Heart right ventricle (tissue), 16 donors: ENCODE measurements around the gene NOP16. TPM values are rescaled to one million over a fixed set of nuclear protein-coding genes. Genes with fewer than 3 reads are reported as not detected.

Experiments used
- ATAC-seq, 8 donors: fragments of 200-7000 bp; cut with Tn5 transposase; one replicate each; pipeline ENCODE4 v1.9.1; 2020; ENCODE audit warnings: mild to moderate bottlenecking in 8 of 8, moderate library complexity in 8 of 8, moderate number of reproducible peaks in 1 of 8
- DNase-seq, 2 donors: peaks; one replicate each; pipeline ENCODE4 v3.0.0-alpha.2; 2020
- H3K27ac ChIP-seq, 10 donors: fragments of 200-600 bp; sonication (generic) in 2 of 10; one replicate each; pipeline versions ENCODE4 v1.5.0 to v1.8.0; 2020 to 2022; ENCODE audit warnings: mild to moderate bottlenecking in 3 of 10
- H3K27me3 ChIP-seq, 7 donors: fragments of 200-600 bp; one replicate each; pipeline ENCODE4 v1.8.0; 2021 to 2022; ENCODE audit warnings: mild to moderate bottlenecking in 2 of 7
- H3K36me3 ChIP-seq, 9 donors: fragments of 200-600 bp; sonication (generic) in 1 of 9; one replicate each; pipeline versions ENCODE4 v1.5.0 to v1.8.0; 2020 to 2022; ENCODE audit warnings: mild to moderate bottlenecking in 2 of 9
- H3K4me1 ChIP-seq, 9 donors: fragments of 200-600 bp; sonication (generic) in 1 of 9; one replicate each; pipeline versions ENCODE4 v1.5.0 to v1.8.0; 2020 to 2022; ENCODE audit warnings: mild to moderate bottlenecking in 4 of 9
- H3K4me3 ChIP-seq, 10 donors: fragments of 200-600 bp; sonication (generic) in 2 of 10; one replicate each; pipeline versions ENCODE4 v1.5.0 to v1.8.0; 2020 to 2022; ENCODE audit warnings: mild to moderate bottlenecking in 7 of 10, moderate library complexity in 2 of 10
- H3K9me3 ChIP-seq, 11 donors: fragments of 200-600 bp in 10 of 11; sonication (generic) in 2 of 11; one replicate each; pipeline versions ENCODE4 v1.5.0 to v1.8.0; 2013 to 2022; ENCODE audit warnings: mild to moderate bottlenecking in 2 of 11, control low read depth in 1 of 11, moderate library complexity in 1 of 11
- WGBS, 2 donors: extraction: QIAGEN DNeasy Blood & Tissue Kit; methylation state at CpG; one replicate each; pipeline ENCODE4 v1.1.7; 2013; ENCODE audit warnings: inconsistent platforms in 1 of 2; 5-methylcytosine and 5-hydroxymethylcytosine counted together
- intact Hi-C, 10 donors: fragments of 100-400 bp; cut with DNase I; formaldehyde crosslinking; loops; one replicate each; pipeline versions ENCODE4 v1.11.1 to v1.14.2; 2022
- polyA plus RNA-seq, 2 donors: library from polyadenylated mRNA; stranded (reverse); fragments of 200-250 nt; gene quantifications; one replicate each; pipeline ENCODE4 v1.2.3, GENCODE V29; 2013
- total RNA-seq, 10 donors: library from RNA; stranded (reverse); fragmentation: NEBNext Ultra II Directional in 3 of 10; extraction: Animal tissue kit (Norgen Biotek cat#: 25700) in 3 of 10; gene quantifications; one replicate each; pipeline versions ENCODE4 v1.2.1 to v1.2.4, GENCODE V29; 2021 to 2023
- TF ChIP-seq, protein P1 (sequence below), 9 donors: fragments of 200-600 bp; sonication (generic) in 2 of 9; IDR thresholded peaks; one replicate each; pipeline versions ENCODE4 v1.5.0 to v1.8.0; 2021 to 2022; ENCODE audit warnings: antibody characterized with exemption in 9 of 9, mild to moderate bottlenecking in 5 of 9, moderate library complexity in 1 of 9
- donor health status: Arrhythmogenic right ventricular cardiomyopathy.
- donor health status: ischemic (EF 13 %, LVEDD 7.1; RV severe dilation, severe dysfunction).
- donor health status: healthy with polysubstance abuse.
- donor health status: DM: no; HTN: yes; CAD: no.
- donor health status: DM: no; HTN: no; CAD: no.
- donor health status: ischemic (EF 25% LVEDD 6.9; RV normal size, moderate dysfunction).
- donor health status: ischemic (EF 25% LVEDD 5.7; RV mildly dilated, moderate dysfunction).
- donor health status: healthy.
- donor health status: DM: yes; HTN: yes; CAD: no.
- donor health status: Ischemic cardiomyopathy.
- donor health status: ischemic (EF 35%, LVEDD 5.7; RV mildly dilated, moderate dysfunction).
- donor health status: nonischemic (EF 11% LVEDD 7.7; RV severe dilation, severe dysfunction).
- donor health status: DM: yes; HTN: yes; CAD: no.
- donor health status: PGD.
- donor health status: ischemic (EF 29% LVEDD 5.4; RV normal size, mild dysfunction).
- donor health status: nonischemic (EF 23%, LVEDD 6.1; RV moderate dilation, normal function).

NOP16 gene
- total and polyA plus RNA-seq, 12 donors: 11.3 to 84.0 (median 19.1) TPM

DNA sequence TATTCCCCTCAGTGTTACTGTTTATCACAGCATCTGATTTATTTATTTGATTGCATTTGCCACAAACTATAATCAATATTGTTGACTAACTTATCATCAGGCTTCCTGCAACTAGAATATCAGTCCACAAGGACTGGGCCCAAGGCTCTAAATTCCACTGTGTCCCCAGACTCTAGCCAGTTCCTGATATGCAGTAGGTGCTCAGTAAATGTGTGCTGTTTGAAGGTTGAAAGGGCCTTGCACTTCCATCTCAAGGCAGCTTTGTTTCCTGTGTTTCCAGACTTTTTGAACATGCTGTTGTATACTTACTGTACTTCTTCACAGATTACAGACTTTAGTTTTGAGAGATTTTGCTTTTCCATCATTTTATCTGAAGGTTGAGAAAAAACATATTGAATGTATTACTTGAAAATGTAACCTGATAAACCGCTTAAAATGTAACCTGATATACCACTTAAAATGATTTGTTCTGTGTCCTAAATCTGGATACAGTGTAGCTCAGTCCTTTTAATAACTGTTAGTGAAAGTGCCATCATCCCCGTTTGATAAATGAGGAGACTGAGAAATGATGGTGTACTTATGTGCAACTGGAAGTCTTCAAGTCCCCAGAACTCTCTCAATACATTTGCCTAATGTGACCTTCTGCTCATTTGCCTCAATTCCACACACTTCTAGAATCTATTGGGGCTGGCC, 45.5 kb downstream of the NOP16 start:
- Histone ChIP-seq H3K27me3 (no peaks in the 10 kb centered on the region), H3K4me1 (no peaks in the 10 kb centered on the region), H3K9me3 (no peaks in the 10 kb centered on the region), H3K36me3 (peaks cover 0 to 55% (median 30%) of the 10 kb centered on the region in 9 donors), H3K27ac (no peak overlapping the region), H3K4me3 (no peak overlapping the region)
- TF ChIP-seq, protein P1, sequence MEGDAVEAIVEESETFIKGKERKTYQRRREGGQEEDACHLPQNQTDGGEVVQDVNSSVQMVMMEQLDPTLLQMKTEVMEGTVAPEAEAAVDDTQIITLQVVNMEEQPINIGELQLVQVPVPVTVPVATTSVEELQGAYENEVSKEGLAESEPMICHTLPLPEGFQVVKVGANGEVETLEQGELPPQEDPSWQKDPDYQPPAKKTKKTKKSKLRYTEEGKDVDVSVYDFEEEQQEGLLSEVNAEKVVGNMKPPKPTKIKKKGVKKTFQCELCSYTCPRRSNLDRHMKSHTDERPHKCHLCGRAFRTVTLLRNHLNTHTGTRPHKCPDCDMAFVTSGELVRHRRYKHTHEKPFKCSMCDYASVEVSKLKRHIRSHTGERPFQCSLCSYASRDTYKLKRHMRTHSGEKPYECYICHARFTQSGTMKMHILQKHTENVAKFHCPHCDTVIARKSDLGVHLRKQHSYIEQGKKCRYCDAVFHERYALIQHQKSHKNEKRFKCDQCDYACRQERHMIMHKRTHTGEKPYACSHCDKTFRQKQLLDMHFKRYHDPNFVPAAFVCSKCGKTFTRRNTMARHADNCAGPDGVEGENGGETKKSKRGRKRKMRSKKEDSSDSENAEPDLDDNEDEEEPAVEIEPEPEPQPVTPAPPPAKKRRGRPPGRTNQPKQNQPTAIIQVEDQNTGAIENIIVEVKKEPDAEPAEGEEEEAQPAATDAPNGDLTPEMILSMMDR (IDR thresholded peaks at IDR 0.05): no peak
- WGBS, 2 donors: 54 to 55% methylated on average over 2 of the region's 2 CpGs
- ATAC-seq (no peak), DNase-seq (no peak)
- intact Hi-C loops: no loop called here

DNA sequence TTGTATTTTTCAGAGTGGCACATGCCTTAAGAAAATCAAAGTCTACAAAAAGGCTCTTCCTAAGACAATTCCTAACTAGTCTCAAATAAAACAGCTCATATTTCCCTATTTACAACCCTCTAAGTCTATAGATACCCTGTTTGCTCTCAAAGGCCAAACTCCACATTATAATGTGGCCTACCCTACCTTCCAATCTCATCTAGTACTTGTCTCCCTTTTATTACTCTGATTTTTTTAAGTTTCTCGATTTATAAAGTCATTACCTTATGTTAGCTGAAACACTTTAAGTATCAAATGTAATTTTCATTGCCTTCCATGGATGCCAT, 46.3 kb downstream of the NOP16 start:
- ATAC-seq (no peak), DNase-seq (no peak)
- Histone ChIP-seq H3K4me3 (no peak overlapping the region), H3K36me3 (peaks cover 0 to 55% (median 22%) of the 10 kb centered on the region in 9 donors), H3K4me1 (no peaks in the 10 kb centered on the region), H3K27ac (no peak overlapping the region), H3K9me3 (no peaks in the 10 kb centered on the region), H3K27me3 (no peaks in the 10 kb centered on the region)
- whole genome bisulfite sequencing, 2 donors: 98 to 99% methylated on average over 1 of the region's 1 CpG
- intact Hi-C loops: no loop called here
- TF ChIP-seq, protein P1 (IDR thresholded peaks at IDR 0.05): no peak

DNA sequence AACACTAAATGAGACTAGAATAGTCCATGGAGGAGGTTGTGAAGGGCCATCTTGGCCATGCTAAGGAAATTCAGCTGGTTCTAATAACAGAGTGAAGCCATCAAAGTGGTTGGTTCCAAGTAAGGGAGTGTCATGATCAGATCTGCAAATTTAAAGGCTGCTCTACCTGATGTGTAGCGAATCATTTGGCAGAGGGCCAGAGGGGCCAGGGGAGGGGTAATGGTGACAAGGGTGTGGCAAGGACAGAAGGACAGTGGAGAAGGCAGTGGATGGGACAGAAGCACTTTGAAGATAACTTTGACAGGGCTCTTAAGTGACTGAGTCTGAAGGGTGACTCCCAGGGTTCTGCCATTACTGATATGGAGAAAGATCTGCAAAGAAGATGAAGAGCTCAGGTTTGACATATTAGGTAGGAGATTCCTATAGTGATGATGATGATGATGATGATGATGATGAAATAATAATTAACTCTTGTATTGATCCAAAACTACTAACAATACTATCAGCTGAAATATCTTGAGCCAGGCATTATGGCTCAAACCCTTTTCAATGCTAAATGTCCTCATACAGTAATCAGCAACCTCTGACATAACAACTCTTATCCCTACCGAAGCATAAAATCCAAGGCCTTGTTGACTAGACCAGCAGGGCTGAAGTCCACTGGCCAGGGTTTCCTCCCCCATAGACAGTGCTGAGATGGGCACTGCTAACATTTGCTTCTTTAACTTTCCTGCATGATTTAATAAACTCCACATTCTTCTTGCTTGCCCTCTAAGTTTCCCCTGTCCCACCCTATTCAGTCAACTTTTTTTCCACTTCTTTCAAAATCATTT, 46.9 kb downstream of the NOP16 start:
- H3K27ac ChIP-seq: no peak overlapping the region
- no peak overlapping the region for H3K4me3 ChIP-seq
- no peak for ATAC-seq
- 95 to 98% methylated on average over 2 of the region's 2 CpGs for WGBS, 2 donors
- no peaks in the 10 kb centered on the region for H3K4me1 ChIP-seq
- peaks cover 0 to 55% (median 20%) of the 10 kb centered on the region in 9 donors for H3K36me3 ChIP-seq
- H3K27me3 ChIP-seq: no peaks in the 10 kb centered on the region
- TF ChIP-seq, protein P1 (IDR thresholded peaks at IDR 0.05): no peak
- no peaks in the 10 kb centered on the region for H3K9me3 ChIP-seq
- DNase-seq: no peak
- intact Hi-C loops: no loop called here

DNA sequence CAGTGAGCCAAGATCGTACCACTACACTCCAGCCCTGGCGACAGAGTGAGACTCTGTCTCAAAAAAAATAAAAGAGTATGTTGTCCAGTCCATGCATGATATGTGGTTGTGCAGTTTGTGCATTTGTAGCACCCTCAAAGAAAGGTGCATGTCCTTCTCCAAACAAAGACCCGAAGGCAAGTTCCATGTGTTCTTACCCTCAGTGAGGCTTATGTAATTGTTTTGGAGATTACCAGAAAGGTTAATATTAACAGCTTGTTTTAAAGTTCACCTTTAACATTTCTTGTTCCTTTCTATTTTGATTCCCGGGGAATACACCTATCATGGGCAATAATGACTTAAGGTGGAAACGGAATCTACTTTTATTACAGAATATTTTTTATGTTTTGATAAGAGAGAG, 49.1 kb downstream of the NOP16 start:
- TF ChIP-seq, protein P1 (IDR thresholded peaks at IDR 0.05): no peak
- Histone ChIP-seq H3K4me1 (no peaks in the 10 kb centered on the region), H3K9me3 (peaks cover 0 to 2% (median 0%) of the 10 kb centered on the region in 11 donors), H3K36me3 (peaks cover 0 to 37% (median 7%) of the 10 kb centered on the region in 9 donors), H3K27ac (no peak overlapping the region), H3K4me3 (no peak overlapping the region), H3K27me3 (no peaks in the 10 kb centered on the region)
- DNase-seq (no peak), ATAC-seq (no peak)
- 93 to 94% methylated on average over 5 of the region's 5 CpGs for WGBS, 2 donors
- intact Hi-C loops: no loop called here
